D341Med (cell line): ENCODE data around the gene MAP2K3.
"Not testable (repeated sequence)": the region's sequence is repeated elsewhere in the genome, so short reads cannot be mapped to it uniquely, and the experiment has no call there.

Source experiments
- DNase-seq: peaks from one replicate; pipeline ENCODE4 v3.0.0; 2012; ENCODE audit warnings: low spot score

MAP2K3 gene

DNA sequence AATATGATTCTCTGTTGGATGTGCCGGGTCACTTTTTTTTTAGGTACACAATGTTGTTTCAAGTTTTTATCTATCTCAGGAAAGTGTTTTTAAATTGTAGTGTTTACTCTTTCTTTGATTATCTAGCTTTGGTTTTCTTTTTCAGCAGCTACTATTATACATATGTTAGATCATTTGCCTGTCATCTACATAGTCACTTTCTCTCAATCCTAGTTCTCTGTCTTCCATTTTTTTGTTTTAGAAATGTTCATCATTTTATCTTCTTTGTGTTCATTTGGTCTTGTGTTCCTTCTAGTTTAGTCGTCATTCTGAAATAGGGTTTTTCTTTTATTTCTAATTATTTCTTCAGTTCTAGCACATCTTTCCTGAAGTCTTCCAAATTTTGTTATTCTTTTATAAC is 44.3 kb downstream of the MAP2K3 start:
- not testable (repeated sequence) for DNase-seq

DNA sequence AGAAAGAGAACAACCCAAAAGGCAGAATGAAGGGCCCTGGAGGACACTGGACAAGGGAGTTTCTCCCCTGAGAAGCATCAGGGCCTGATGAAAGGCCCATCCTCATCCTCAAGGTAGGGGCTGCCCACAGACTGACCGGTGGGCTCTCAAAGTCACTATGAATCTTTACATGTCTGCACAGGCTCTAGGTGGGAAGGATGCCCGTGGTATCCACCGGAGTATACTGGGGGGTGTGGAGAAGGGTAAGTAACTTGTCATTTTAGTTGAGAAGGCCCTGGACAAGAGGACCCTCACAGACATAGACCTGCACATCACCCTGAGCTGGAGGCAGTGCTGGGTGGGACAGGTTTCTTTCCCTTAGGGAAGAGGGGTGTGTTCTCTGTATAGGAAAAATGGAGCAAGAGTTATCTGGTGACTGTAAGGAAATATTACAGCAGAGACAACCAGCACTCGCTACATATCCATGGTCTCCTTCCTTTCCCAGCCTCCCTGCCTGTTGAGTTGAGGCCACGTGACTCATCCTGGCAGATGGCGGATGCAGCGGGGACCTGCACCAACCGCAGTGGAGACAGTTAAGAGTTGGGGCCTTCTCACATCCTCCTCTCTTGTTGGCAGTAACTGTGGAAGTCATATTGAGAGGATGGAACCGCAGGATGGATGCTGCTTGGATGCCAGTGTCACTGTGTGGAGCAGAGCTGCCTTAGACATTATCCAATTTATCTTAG is 46.1 kb downstream of the MAP2K3 start:
- peak; percentile 4 for DNase-seq

DNA sequence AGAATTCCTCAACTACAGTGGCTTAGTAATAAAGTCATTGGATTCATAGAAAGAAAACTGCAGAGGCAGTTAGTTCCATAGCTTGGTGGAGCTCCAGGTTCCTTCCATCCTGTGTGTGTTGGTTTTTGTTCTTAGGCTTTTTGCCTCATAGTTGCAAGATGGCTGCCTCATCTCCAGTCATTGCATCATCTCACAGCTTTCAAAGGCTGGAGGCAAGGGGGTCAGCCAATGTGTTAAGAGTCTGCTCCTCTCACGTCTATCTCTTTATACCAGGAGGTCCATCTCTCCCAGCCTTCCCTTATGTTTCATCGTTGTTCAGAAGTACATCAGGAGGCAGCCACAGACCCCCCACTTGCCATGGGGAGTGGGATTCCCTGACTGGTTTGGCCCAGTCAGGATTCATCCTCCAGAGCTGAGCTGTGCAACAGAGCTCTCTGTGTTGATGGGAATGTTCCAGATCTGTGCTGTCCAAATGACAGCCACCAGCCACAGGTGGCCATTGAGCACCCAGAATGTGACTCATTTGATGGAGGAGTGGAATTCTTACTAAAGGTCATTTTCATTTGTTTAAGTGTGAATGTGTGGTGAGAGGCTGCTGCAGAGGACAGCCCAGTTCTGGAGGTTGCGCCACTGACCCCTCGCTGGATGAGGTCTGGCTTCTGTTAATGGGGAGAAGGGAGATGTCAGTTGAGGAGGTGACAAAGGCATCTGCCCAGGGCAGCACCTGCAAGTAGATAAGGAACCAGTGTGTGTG is 52.2 kb downstream of the MAP2K3 start:
- not testable (repeated sequence) for DNase-seq

DNA sequence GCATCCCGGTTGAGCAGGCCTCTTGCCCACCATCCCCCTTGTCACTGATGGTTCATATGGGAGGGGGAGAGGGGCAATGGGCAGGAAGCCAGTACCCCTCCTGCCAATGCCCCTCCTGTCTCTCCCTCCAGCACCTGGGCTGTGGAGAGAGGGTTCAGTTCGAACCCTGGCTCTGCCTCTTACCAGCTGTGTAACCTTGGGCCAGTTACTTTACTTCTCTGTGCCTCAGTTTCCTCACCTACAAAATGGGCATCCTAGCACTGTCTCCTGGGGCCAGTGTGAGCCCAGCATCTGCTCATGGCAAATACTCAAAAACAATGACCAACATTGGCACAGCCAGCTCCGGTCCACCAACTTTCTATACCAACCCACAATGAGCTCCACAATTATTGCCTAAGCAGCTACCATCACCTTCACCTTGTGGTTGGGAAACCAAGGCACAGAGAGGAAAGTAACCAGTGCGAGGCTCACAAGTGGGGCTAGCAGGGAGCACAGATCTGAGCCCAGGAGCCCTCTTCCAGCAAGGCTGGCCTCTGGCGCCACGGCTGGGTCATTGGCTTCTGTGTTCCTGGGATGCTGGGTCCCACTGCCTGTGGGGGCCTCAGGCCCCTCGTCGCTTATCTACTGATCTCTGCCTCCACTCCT is 53.6 kb downstream of the MAP2K3 start:
- peak; percentile 18 for DNase-seq

DNA sequence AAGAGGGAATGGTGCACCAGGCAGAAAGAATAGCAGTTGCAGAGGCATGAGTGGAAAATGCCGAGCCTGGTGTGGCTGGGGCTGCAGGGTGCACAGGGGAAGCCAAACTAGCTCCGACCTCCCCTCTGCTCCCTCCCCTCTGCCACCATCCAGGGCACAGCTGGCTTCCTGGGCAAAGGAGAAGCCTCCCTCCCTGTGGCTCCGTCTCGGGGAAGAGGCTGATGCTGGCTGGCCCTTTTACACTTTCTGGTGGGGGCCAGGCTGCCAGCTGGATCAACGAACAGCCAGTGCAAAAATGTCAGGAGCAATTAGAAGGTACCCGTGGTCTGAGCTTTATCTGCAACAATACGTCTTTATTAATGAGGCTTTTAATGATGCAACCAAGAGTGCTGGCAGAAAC is 54.5 kb downstream of the MAP2K3 start:
- peak; percentile 4 for DNase-seq

DNA sequence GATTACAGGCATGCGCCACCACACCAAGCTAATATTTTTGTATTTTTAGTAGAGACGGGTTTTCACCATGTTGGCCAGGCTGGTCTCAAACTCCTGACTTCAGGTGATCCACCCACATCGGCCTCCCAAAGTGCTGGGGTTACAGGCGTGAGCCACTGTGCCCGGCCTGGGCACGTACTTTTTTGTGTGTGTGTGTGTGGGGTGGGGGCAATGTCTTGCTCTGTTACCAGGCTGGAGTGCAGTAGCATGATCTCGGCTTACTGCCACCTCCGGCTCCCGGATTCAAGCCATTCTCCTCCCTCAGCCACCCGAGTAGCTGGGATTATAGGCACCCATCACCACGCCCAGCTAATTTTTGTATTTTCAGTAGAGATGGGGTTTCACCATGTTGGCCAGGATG is 55.1 kb downstream of the MAP2K3 start:
- DNase-seq = not testable (repeated sequence)

DNA sequence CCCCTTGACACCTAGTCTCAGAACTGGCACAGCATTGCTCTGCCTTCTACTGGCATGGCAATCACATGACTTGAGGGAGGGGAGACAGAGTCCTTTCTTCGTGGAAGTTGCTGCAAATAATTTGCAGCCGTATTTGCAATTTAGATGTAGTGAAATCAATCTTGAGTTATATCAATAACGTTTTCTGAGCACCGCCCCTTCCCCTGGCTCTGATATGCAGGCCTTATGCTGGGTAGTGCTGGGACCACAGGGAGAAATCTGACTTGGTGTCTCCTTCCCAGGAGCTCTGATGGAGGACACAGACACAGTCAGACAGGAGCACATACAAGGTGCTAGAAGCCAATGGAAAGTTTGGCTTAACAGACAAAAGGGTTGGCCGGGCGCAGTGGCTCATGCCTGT is 55.9 kb downstream of the MAP2K3 start:
- DNase-seq = peak; percentile 3

DNA sequence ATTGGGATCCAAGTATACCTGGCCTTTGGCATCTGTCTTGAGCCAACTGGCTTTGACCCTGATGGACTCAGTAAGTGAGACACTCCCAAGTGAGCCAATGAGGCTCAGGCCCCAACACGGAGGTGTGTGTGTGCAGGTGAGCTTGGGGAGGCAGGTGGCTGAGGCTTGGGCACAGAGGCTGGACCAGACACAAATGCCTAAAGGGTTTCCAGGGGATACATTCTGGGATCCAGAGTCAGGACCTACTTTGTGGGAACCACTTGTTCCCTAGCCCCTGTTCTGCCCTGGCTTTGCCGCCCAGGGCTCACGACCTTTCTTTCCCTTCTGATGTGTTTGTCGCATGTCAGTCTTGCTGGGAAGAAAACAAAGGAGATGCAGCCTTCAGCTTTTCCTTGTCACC is 56.8 kb downstream of the MAP2K3 start:
- not testable (repeated sequence) for DNase-seq

DNA sequence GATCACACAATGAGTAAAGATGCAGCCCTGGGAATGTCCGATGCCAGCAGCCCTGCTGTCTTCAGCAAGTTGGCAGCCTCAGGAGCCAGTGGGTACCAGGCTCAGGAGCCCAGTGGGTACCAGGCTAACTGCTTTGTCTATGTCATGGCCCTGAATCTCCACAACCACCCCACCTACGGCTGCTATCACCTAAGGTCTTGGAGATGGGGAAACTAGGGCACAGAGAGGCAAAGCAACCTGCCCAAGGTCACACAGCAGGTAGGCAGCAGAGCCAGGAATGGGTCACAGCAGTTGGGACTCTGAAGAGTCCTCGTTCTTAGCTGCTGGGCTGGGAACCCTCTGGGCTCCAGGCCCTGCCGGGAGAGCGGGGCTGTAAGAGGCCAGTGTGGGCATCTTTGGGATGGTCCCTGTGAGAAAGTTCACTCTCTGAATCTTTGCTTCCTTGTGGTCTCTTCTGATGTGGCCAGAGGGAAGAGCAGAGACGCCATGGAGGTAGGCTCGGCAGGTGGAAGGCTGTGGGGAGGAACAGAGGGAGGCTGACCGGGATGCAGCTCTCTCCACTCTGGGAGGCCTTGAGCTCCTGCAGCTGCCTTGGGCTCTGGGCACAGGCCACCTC is 57.5 kb downstream of the MAP2K3 start:
- peak; percentile 3 for DNase-seq

DNA sequence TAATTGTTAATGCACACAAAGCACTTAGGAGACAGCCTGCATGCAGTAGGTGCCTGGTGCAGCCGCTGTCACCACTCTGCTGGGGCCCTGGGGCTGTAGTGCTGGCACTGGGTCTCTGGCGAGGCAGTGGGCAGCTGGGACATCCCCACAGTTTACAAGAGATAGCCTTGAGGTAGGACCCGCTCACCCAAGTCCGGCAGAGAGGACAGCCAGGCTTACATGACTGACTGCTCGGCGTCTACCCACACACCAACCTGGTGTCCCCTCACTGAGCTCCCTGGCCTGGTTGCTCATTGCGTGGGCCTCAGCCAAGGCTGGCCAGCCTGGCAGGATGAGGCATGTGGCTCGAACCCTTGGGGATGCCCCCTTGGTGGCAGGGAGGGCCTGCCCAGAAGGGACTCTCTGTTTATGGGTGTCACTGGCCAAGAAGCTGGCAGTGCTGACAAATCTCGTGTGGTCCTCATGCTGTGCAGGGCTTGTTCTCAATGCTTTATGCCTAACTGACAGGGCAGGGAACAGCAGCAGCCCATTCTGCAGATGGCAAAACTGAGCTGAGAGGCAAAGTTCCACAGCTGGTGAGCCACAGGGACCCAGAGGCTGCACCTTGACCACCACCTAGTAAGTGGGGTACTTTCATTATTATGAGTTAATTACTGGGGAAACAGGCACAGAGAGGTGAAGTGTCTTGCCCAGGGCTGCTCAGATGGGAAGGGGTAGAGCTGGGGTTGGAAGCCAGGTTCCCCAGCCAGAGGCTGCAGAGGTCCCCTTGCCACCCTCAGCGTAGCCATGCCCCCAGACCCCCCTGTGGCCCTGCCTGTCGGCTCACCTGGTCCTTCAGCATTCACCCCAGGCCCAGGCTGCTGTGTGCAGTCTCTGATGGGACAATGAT is 58.8 kb downstream of the MAP2K3 start:
- DNase-seq = not testable (repeated sequence)

DNA sequence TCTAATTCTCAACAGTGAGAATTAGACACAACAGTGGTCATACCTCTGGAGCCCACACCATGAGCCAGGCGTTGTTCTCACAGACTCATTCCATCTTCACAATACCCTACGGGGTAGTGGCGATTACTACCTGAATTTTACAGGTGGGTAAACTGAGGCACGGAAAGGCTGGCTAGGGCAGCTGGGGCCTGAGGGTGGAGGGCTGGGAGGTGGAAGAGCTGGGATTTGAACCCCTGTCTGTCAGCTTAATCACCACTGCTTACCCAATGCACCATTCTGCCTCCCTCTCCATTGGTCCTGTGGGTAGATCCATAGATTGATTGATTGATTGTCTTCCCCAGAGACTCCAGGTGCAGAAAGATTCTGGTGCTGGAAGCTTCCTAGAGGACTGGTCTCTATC is 60.3 kb downstream of the MAP2K3 start:
- not testable (repeated sequence) for DNase-seq

DNA sequence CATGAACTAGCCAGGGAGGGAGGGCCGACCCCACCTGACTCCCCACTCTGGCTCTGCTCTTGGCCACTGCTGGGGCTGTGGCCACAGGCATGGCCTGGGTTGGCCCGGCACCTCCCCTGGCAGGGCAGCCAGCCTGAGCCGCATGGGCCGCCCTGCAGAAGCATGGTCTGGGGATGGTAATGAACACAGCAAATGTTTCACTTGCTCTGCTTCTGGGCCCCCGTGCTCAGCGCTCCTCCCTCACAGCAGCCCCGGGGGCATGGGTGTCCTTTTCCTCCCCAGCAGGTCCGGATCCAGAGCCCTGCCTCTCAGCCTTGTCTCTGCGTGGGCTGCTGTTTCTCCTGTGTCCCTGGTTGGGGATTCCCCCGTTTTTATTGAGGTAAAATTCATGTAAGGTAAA is 60.7 kb downstream of the MAP2K3 start:
- no peak for DNase-seq

DNA sequence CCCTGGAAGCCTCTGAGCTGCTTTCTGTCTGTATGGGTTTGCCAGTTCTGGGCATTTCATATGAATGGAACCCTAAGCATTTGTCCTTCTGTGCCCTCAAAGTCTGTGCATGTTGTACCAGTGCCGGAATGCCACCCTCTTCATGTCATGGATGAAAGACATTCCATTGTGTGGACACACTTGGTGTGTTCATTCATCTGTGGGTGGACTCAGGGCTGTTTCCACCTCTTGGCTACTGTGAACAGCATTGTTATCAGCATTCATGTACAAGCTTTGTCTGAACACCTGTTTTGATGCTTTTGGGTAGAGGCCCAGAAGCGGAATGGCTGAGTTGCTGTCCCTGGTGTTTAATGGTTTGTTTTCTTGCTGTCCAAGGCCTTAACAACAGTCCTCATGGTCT is 61.6 kb downstream of the MAP2K3 start:
- DNase-seq = not testable (repeated sequence)

DNA sequence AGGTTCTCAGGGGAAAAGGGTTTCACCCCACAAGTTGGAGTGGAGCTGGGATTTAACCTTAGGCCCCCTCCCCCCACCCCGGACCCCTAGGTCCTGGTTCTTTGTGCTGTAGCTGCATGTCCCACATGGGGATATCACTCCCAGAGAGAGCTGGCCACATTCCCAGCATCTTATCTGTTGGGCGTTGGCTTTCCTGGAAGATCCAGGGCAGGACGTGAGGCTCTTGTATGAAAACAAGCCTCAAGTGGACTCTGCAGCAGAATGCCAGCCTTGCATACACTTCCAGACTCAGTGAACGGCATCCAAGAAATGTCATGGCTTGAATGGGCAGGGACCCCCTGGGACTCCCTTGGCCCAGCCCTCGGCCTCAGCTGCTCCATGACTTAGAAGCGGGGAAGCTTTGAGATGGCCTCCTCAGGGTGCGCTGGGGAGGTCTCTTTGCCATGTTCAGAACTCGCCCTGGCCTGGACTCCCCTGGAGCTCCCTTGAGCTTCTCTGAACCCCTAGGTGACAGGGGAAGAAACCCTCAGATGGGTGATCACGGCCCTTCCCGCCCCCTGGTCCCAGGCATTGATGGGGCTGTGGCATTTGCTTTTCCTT is 62.2 kb downstream of the MAP2K3 start:
- DNase-seq = not testable (repeated sequence)

DNA sequence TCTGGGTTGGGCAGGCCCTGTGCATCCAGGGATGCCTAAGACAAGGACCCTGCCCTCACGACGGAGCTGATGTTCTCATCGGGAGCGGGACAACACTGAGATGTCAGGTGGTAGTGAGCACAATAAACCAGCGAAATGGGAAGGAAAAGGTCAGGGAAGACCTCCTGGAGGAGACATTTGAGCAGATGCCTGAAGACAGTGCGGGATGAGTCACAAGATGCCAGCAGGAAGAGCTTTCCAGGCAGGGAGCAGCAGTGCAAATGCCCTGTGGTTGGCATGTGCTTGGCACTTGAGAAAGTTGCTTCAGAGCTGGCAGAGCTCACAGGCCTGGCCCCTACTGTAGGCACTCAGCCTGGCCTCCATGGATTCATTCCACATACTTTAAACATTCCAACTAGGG is 63.1 kb downstream of the MAP2K3 start:
- not testable (repeated sequence) for DNase-seq

DNA sequence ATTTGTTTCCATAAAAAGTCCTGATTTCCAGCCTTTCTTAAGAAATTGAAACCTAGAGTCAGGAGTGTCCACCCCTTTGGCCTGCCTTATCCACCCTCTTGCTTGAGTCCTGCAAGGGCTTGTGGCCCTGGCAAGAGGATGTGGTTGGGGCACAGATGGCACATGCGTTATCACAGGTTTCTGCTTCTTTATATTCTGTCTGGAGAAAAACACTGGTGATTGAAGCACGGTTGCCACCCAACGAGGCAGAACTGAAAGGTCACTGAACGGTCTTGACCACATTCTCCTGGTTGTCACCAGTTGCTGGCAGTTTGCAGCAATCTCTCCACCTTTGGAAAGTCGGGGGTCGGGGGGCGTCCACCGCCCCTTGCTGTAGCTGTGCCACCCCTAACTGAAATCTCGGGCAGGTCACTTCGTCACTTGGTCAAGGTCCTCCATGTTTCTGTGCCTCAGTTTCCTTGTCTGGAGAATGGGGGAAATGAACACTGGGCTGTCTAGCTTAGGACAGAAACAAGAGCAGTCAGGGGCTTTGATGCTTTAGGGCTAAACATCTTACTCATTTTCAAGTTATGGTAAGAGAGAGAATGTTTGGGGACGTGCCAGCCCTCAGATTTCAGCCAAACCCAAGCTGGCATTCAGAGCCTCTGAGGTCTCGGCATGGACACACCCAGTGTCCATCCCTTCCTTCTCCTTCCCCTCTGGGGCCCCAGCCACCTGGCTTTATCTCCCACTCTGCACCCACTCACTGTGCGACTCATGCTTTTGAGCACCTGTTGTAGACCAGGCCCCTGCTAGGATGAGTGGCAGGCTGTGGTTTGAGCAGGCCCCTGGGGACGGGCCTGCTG is 63.8 kb downstream of the MAP2K3 start:
- not testable (repeated sequence) for DNase-seq

DNA sequence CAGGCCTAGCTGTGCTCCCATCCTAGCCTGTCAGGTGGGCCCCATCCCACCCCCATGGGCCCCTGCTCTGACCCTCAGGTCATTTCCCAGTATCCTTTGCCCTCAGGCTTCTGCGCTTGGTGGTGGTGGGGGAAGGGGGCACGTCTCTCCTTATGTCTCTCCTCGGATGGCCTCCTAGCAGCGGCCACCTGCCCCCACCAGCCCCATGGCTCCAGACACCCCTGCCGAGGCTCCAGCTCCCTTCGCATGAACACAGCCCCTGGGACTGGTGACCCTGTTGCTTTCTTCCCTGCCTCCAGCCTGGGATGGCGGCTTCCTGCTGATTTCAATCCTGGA is 64.4 kb downstream of the MAP2K3 start:
- DNase-seq = not testable (repeated sequence)

DNA sequence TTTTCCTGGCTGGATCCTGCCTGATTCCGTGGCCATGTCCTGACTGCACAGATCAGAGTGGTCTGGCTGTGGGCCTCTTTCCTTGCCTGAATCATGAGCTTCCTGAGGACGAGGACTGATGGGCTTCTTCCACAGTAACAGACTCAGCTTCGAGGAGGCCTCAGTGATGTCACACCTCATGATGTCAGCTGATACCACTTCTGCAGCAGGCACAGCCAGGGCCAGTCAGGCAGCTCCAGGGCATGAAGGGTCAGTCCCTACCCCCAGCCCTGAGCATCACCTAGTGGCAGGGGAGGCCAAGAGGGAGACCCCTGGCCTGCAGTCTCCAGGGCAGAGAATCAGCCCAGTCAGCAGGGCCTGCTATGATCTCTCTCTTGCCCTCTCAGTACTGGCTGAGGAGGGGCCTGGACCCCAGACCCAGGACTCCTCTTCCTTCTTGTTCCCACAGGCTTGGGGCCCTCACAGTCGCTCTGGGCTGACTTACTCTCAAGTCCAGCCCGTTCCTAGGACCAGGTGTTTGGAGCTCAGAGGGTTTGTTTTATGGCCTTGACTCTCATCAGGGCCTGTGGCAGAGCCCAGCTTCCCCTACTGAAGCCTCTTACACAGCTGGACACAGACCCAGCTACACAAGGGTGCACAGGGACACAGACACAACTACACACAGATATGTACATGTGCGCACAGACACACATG is 65.0 kb downstream of the MAP2K3 start:
- DNase-seq = not testable (repeated sequence)

DNA sequence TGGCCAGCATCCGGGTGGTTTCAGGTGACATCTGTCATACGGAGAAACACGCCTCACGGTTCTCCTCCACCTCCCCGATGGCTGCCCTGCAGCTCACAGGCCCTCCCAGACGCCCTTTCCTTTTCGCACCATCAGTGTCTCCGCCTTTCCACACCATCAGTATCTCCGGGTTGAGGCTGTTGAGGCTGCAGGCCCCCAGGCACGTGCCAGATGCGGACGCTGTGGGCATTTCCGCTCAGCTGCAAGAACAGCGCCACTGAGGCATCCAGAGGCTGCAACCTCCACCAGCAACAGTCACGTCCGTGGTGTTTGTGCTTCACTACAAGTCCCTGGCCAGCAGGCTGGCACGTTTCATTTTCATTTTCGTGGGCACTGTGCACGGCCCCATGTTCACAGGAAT is 66.0 kb downstream of the MAP2K3 start:
- DNase-seq = not testable (repeated sequence)
